ENCODE results near the gene ISM2. TPM values are rescaled to one million over a fixed set of nuclear protein-coding genes. Genes with fewer than 3 reads are reported as not detected.
A peak's percentile ranks its signal among the peaks of the same experiment; 100 is the strongest.

ISM2 gene
- total and polyA plus RNA-seq, 2 of the 13 experiments (the other 11 are each of a cell fraction or from before 2014, with no cell fraction given): 1.8 to 40.7 TPM

- TF ChIP-seq BCL3 (CRISPR knock-in tag; IDR thresholded peaks at IDR 0.05) (no peak), ZNF552 (CRISPR knock-in tag; IDR thresholded peaks at IDR 0.05; ENCODE audit: borderline replicate concordance) (no peak), EEA1 (CRISPR knock-in tag; IDR thresholded peaks at IDR 0.05; ENCODE audit: borderline replicate concordance) (no peak), ZNF503 (CRISPR knock-in tag; IDR thresholded peaks at IDR 0.05) (no peak), ZNF20 (CRISPR knock-in tag; IDR thresholded peaks at IDR 0.05) (no peak), MTF1 (CRISPR knock-in tag; IDR thresholded peaks at IDR 0.05) (no peak), ATM (IDR thresholded peaks at IDR 0.05; ENCODE audit: borderline replicate concordance) (no peak), NPAS2 (CRISPR knock-in tag; IDR thresholded peaks at IDR 0.05; ENCODE audit: borderline replicate concordance) (no peak), ZNF557 (CRISPR knock-in tag; IDR thresholded peaks at IDR 0.05) (no peak), EP300 (IDR thresholded peaks at IDR 0.05; ENCODE audit: low read depth in 2 of 2, low read length in 2 of 2) (peak in 1 of 2 experiments; percentile 31; a peak in 1 of 4 replicates), EP300 (CRISPR knock-in tag; IDR thresholded peaks at IDR 0.05; ENCODE audit: borderline replicate concordance) (peak; percentile 42; the same call in 1 of the 2 replicates), ZMAT3 (CRISPR knock-in tag; conservative IDR thresholded peaks at IDR 0.05) (no peak), SETDB1 (CRISPR knock-in tag; IDR thresholded peaks at IDR 0.05; ENCODE audit: borderline replicate concordance) (no peak), PRDM4 (CRISPR knock-in tag; IDR thresholded peaks at IDR 0.05; ENCODE audit: borderline replicate concordance) (no peak), ZNF451 (CRISPR knock-in tag; IDR thresholded peaks at IDR 0.05) (no peak), PPARG (CRISPR knock-in tag; conservative IDR thresholded peaks at IDR 0.05) (no peak; the same call in 1 of the 2 replicates), WIZ (CRISPR knock-in tag; IDR thresholded peaks at IDR 0.05) (no peak), HNF4A (CRISPR knock-in tag; IDR thresholded peaks at IDR 0.05) (no peak), KDM6A (CRISPR knock-in tag; IDR thresholded peaks at IDR 0.05; ENCODE audit: low read depth) (no peak), HNRNPLL (IDR thresholded peaks at IDR 0.05; ENCODE audit: low read depth, low read length, poor library complexity, severe bottlenecking) (no peak), ZNF33B (CRISPR knock-in tag; IDR thresholded peaks at IDR 0.05) (no peak)
- TF ChIP-seq, protein P1, sequence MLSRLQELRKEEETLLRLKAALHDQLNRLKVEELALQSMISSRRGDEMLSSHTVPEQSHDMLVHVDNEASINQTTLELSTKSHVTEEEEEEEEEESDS (CRISPR knock-in tag; IDR thresholded peaks at IDR 0.05; ENCODE audit: borderline replicate concordance): no peak
- TF ChIP-seq, protein P2, sequence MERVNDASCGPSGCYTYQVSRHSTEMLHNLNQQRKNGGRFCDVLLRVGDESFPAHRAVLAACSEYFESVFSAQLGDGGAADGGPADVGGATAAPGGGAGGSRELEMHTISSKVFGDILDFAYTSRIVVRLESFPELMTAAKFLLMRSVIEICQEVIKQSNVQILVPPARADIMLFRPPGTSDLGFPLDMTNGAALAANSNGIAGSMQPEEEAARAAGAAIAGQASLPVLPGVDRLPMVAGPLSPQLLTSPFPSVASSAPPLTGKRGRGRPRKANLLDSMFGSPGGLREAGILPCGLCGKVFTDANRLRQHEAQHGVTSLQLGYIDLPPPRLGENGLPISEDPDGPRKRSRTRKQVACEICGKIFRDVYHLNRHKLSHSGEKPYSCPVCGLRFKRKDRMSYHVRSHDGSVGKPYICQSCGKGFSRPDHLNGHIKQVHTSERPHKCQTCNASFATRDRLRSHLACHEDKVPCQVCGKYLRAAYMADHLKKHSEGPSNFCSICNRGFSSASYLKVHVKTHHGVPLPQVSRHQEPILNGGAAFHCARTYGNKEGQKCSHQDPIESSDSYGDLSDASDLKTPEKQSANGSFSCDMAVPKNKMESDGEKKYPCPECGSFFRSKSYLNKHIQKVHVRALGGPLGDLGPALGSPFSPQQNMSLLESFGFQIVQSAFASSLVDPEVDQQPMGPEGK (CRISPR knock-in tag; IDR thresholded peaks at IDR 0.05): no peak
These were observed 9.6 kb upstream of the ISM2 start (continued) for GRCh38 chr14:77508249-77508648.

All from HepG2 (cell line).